Measurements from ENCODE around the gene USP4.
A peak's percentile ranks its signal among the peaks of the same experiment; 100 is the strongest.
"Not testable (repeated sequence)": the region's sequence is repeated elsewhere in the genome, so short reads cannot be mapped to it uniquely, and the experiment has no call there.

USP4 gene

GRCh38 chr3:49240091-49240490 is 99.8 kb downstream of the USP4 start:
- not testable (repeated sequence) for DNase-seq

- peak; percentile 18 for DNase-seq
Observed at GRCh38 chr3:49238274-49239127, 101.4 kb downstream of the USP4 start.

GRCh38 chr3:49237344-49237743 is 102.5 kb downstream of the USP4 start:
- no peak for DNase-seq

- DNase-seq = no peak
Observed at GRCh38 chr3:49236226-49236625, 103.6 kb downstream of the USP4 start.

- not testable (repeated sequence) for DNase-seq
Observed at GRCh38 chr3:49228817-49229216, 111.0 kb downstream of the USP4 start.
